Right lobe of liver (tissue), 6 donors: Measurements from ENCODE around the gene ARSB. TPM values are rescaled to one million over a fixed set of nuclear protein-coding genes. Genes with fewer than 3 reads are reported as not detected.

Source experiments
- ATAC-seq, 4 donors: fragments of 200-7000 bp; cut with Tn5 transposase; one replicate each; pipeline ENCODE4 v1.9.1; 2020; ENCODE audit warnings: mild to moderate bottlenecking in 4 of 4, moderate library complexity in 4 of 4
- DNase-seq, 3 donors: peaks; one replicate each; pipeline ENCODE4 v3.0.0-alpha.2; 2020
- H3K27ac ChIP-seq, 3 donors: fragments of 200-600 bp; one replicate each; pipeline ENCODE4 v1.8.0; 2022
- H3K27me3 ChIP-seq, 2 donors: fragments of 200-600 bp; one replicate each; pipeline ENCODE4 v1.8.0; 2022
- H3K36me3 ChIP-seq, 4 donors: fragments of 200-600 bp; sonication (generic) in 1 of 4; one replicate each; pipeline versions ENCODE4 v1.5.1 to v1.8.0; 2017 to 2022; ENCODE audit warnings: control low read depth in 1 of 4
- H3K4me1 ChIP-seq, 4 donors: fragments of 200-600 bp; sonication (generic) in 1 of 4; one replicate each; pipeline versions ENCODE4 v1.5.1 to v1.8.0; 2017 to 2022; ENCODE audit warnings: control low read depth in 1 of 4
- H3K4me3 ChIP-seq, 3 donors: fragments of 200-600 bp; one replicate each; pipeline ENCODE4 v1.8.0; 2022
- H3K9me3 ChIP-seq, 4 donors: fragments of 200-600 bp; sonication (generic) in 1 of 4; one replicate each; pipeline versions ENCODE4 v1.5.1 to v1.8.0; 2017 to 2022; ENCODE audit warnings: control low read depth in 1 of 4
- CTCF ChIP-seq, 4 donors: fragments of 200-600 bp in 3 of 4; fragments of 450-650 bp in 1 of 4; IDR thresholded peaks; one replicate each; pipeline versions ENCODE4 v1.5.1 to v1.8.0; 2016 to 2022; ENCODE audit warnings: antibody characterized with exemption in 4 of 4, mild to moderate bottlenecking in 2 of 4
- POLR2A ChIP-seq: fragments of 450-650 bp; IDR thresholded peaks from one replicate; pipeline ENCODE4 v1.6.1; 2017; ENCODE audit warnings: antibody characterized with exemption, mild to moderate bottlenecking
- WGBS: methylation state at CpG from one replicate; pipeline ENCODE4 v1.1.6; 2018; ENCODE audit warnings: low coverage, low lambda C conversion rate; ENCODE audit not compliant: insufficient coverage; ENCODE audit errors: missing lambda C conversion rate; 5-methylcytosine and 5-hydroxymethylcytosine counted together
- intact Hi-C, 2 donors: fragments of 100-400 bp; cut with DNase I; formaldehyde crosslinking; loops; one replicate each; pipeline versions ENCODE4 v1.11.2 to v1.14.1; 2022
- total RNA-seq, 6 experiments: library from RNA; depleted of rRNA in 2 of 6; stranded (reverse); fragments of >200 nt in 2 of 6; fragmentation: NEBNext Ultra II Directional in 3 of 6; extraction: Animal tissue kit (Norgen Biotek cat#: 25700) in 3 of 6; gene quantifications; one replicate each; pipeline versions ENCODE4 v1.1.0 to v1.2.4, GENCODE V29; 2016 to 2023
- donor health status: DM: no; HTN: yes; CAD: no.
- donor health status: DM: no; HTN: no; CAD: no.
- donor health status: DM: no; HTN: no; CAD: no.
- donor health status: DM: no; HTN: yes; CAD: no.
- donor health status: DM: no; HTN: yes; CAD: no.

Gene ARSB
- total RNA-seq, 6 experiments from 2014 or later, result 5.0 to 11.7 (median 8.7) TPM

- intact Hi-C loops, result no loop called here
- DNase-seq (no peak), ATAC-seq (no peak)
- H3K36me3 ChIP-seq, result no peaks in the 10 kb centered on the region
- H3K4me1 ChIP-seq, result no peaks in the 10 kb centered on the region
- no peaks in the 10 kb centered on the region for H3K9me3 ChIP-seq
- no peak overlapping the region for H3K27ac ChIP-seq
- 91% methylated on average over 3 of the region's 3 CpGs for WGBS
- no peaks in the 10 kb centered on the region for H3K27me3 ChIP-seq
- no peak overlapping the region for H3K4me3 ChIP-seq
- TF ChIP-seq CTCF (IDR thresholded peaks at IDR 0.05) (no peak), POLR2A (no peak)
Observed at GRCh38 chr5:78819166-78819565, 165.9 kb downstream of the ARSB start.

- H3K27ac ChIP-seq, result no peak overlapping the region
- H3K4me3 ChIP-seq, result no peak overlapping the region
- TF ChIP-seq CTCF (IDR thresholded peaks at IDR 0.05) (no peak), POLR2A (no peak)
- H3K4me1 ChIP-seq, result no peaks in the 10 kb centered on the region
- no peak for ATAC-seq
- H3K9me3 ChIP-seq, result no peaks in the 10 kb centered on the region
- no peaks in the 10 kb centered on the region for H3K36me3 ChIP-seq
- 88% methylated on average over 3 of the region's 3 CpGs for WGBS
- H3K27me3 ChIP-seq, result no peaks in the 10 kb centered on the region
- DNase-seq, result no peak
- intact Hi-C loops, result no loop called here
Observed at GRCh38 chr5:78816143-78816765, 168.9 kb downstream of the ARSB start.

- DNase-seq, result no peak
- H3K4me1 ChIP-seq, result no peaks in the 10 kb centered on the region
- no peak for ATAC-seq
- no peak overlapping the region for H3K27ac ChIP-seq
- TF ChIP-seq POLR2A (no peak), CTCF (IDR thresholded peaks at IDR 0.05) (no peak)
- no peak overlapping the region for H3K4me3 ChIP-seq
- H3K9me3 ChIP-seq, result no peaks in the 10 kb centered on the region
- 89% methylated on average over 2 of the region's 2 CpGs for WGBS
- intact Hi-C loops, result no loop called here
- H3K36me3 ChIP-seq, result no peaks in the 10 kb centered on the region
- no peaks in the 10 kb centered on the region for H3K27me3 ChIP-seq
Observed at GRCh38 chr5:78813906-78814530, 171.1 kb downstream of the ARSB start.

- H3K9me3 ChIP-seq, result no peaks in the 10 kb centered on the region
- DNase-seq, result no peak
- no peaks in the 10 kb centered on the region for H3K27me3 ChIP-seq
- TF ChIP-seq POLR2A (no peak), CTCF (IDR thresholded peaks at IDR 0.05) (no peak)
- H3K4me1 ChIP-seq, result no peaks in the 10 kb centered on the region
- no peaks in the 10 kb centered on the region for H3K36me3 ChIP-seq
- intact Hi-C loops, result no loop called here
- WGBS, result 92% methylated on average over 1 of the region's 1 CpG
- no peak for ATAC-seq
- H3K27ac ChIP-seq, result no peak overlapping the region
- no peak overlapping the region for H3K4me3 ChIP-seq
Observed at GRCh38 chr5:78813286-78813685, 171.8 kb downstream of the ARSB start.
